IgD-negative memory B cell (primary cell): ENCODE results near the gene IGSF21. TPM values are rescaled to one million over a fixed set of nuclear protein-coding genes. Genes with fewer than 3 reads are reported as not detected.
A peak's percentile ranks its signal among the peaks of the same experiment; 100 is the strongest.

Source experiments
- H3K27ac Mint-ChIP-seq, 3 donors: one replicate each; pipeline ENCODE4 v1.8.0; 2020 to 2022; ENCODE audit warnings: mild to moderate bottlenecking in 3 of 3, mixed read lengths in 3 of 3, moderate library complexity in 1 of 3
- H3K27me3 Mint-ChIP-seq: one replicate; pipeline ENCODE4 v1.8.0; 2021; ENCODE audit warnings: mixed read lengths
- H3K36me3 Mint-ChIP-seq: one replicate; pipeline ENCODE4 v1.8.0; 2020; ENCODE audit warnings: mild to moderate bottlenecking, mixed read lengths
- H3K4me1 Mint-ChIP-seq, 3 donors: one replicate each; pipeline ENCODE4 v1.8.0; 2020 to 2022; ENCODE audit warnings: mixed read lengths in 3 of 3, mild to moderate bottlenecking in 1 of 3
- H3K4me3 Mint-ChIP-seq, 4 donors: one replicate each; pipeline ENCODE4 v1.8.0; 2020 to 2022; ENCODE audit warnings: mild to moderate bottlenecking in 4 of 4, mixed read lengths in 4 of 4, moderate library complexity in 3 of 4
- H3K9me3 Mint-ChIP-seq, 3 donors: one replicate each; pipeline ENCODE4 v1.8.0; 2020 to 2021; ENCODE audit warnings: mixed read lengths in 3 of 3, mild to moderate bottlenecking in 1 of 3
- polyA plus RNA-seq: library from polyadenylated mRNA; unstranded; fragments of 300-500 nt; fragmentation: Illumina TruSeq; gene quantifications from one replicate; pipeline ENCODE4 v1.2.3, GENCODE V29; 2021

The IGSF21 gene
- polyA plus RNA-seq, 1 donor from 2014 or later: not detected

DNA sequence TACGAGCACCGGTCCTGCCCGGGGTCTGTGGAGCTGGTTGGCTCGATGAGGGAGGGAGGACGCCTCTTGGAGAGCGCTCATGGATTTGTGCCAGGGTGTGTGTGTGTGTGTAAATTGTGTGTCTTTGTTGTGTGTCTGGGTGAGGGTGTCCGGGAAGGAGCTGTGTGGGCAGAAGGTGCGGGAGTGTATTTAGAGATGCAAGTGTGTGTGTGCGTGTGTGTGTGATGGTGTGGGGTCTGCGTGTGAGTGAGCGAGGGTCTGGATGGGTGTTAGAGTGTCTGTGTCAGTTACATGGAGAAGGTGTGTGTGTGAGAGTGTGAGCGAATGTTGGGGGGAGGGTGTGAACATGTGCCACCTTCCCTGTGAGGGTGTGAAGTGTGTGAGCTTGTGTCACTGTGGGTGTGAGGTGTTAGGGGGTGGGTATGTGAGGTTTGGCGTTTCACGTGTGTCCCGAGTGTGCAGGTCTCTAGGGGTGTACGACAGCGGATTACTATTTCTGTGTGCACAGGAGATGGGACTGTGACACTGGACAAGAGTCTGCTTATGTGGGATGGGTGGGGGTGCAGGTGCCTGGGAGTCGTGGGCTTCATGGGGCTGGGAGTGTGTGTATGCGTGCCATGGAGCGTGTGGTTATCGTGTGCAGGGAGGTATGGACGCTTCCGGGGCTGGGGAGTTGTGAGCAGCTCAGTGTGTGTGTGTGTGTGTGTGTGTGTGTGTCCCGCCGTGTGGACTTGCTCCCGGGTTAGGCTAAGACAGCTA is 880 bp downstream of the IGSF21 start:
- H3K27ac Mint-ChIP-seq: peak overlapping the region in 1 of 3 donors; percentile 76
- H3K4me3 Mint-ChIP-seq: no peak overlapping the region
- H3K4me1 Mint-ChIP-seq: peaks cover 6 to 9% (median 7%) of the 10 kb centered on the region in 3 donors
- H3K27me3 Mint-ChIP-seq: peaks cover 56% of the 10 kb centered on the region
- no peaks in the 10 kb centered on the region for H3K36me3 Mint-ChIP-seq
- H3K9me3 Mint-ChIP-seq: peaks cover 0 to 2% (median 0%) of the 10 kb centered on the region in 3 donors

DNA sequence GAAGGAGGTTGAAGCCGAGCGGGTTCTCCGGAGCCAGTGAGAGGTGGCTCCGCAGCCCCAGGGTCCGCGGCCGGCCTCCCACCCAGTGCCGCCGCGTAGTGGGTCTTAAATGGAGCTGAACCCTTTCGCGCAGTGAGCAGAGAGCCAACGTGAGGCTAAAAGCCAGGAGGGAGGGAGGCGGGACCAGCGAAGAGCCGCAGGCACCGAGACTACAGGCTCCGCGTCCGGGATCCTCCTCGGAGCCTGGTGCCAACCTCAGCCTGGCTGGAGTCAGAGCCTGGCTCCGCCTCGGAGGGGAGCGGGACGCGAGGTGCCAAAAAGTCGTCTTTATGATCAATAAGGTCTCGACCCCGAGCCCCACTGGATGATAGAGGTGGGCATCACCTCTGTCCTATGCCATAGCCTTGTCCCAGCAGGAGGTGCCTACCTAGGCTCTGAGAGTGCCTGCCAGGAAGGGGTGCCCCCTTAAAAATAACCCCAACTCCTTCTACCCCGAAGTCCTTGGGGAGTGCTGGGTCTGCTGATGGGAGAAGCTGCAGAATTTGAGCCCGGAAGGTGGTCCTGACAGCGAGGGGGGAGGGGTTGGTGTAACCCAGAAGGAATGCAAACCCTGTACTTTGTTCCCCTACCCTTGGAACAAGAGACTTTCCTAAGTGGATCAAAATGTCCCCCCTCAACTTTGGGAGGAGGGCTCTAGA is 1.6 kb downstream of the IGSF21 start:
- no peak overlapping the region for H3K27ac Mint-ChIP-seq
- H3K4me1 Mint-ChIP-seq: peaks cover 6 to 9% (median 7%) of the 10 kb centered on the region in 3 donors
- H3K27me3 Mint-ChIP-seq: peaks cover 63% of the 10 kb centered on the region
- no peaks in the 10 kb centered on the region for H3K36me3 Mint-ChIP-seq
- H3K9me3 Mint-ChIP-seq: peaks cover 0 to 2% (median 0%) of the 10 kb centered on the region in 3 donors
- peak overlapping the region in 1 of 4 donors; percentile 41 for H3K4me3 Mint-ChIP-seq

DNA sequence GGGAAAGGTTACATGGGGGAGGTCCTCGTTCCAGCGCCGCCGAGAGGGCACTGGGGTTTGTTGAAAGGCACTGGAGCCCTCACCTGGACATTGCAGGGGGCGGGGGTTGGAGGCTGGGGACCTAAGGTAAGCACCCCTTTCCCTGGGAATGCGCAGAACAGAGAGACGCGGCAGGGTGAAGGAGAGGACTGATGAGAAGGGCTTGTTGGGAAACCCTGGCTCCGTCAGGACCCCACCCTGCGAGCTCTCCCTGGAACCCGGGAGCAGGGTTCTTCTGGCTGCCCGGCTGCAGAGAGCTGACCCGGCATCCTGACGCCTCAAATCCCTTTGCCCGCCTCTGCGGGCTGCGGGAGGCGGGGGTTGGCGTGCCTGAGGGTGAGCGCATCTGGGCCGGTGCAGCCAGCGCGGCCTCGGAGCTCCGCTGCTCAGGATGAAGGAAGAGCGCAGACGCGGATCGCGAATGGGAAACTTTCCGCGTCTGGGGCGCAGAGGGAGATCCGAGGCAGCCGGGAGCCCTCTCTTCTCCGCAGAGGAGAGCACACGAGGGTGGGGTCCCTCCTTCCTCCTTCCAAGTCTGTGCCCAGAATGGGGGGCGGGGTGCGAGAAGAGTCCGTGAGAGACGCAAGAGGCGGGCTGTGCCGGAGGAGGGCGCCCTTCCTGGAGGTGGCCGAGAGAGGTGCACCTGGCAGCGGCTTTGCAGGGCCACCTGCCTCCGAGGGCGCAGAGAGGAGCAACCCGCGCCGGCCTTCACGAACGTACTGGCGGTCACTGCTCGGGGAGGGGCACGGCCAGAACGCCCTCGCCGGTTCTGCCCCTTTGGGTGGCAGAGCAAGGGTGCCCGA is 2.4 kb downstream of the IGSF21 start:
- Mint-ChIP-seq H3K27ac (no peak overlapping the region), H3K4me3 (peak overlapping the region in 1 of 4 donors; percentile 41), H3K36me3 (no peaks in the 10 kb centered on the region), H3K27me3 (peaks cover 71% of the 10 kb centered on the region), H3K9me3 (peaks cover 0 to 2% (median 0%) of the 10 kb centered on the region in 3 donors), H3K4me1 (peaks cover 6 to 9% (median 7%) of the 10 kb centered on the region in 3 donors)

DNA sequence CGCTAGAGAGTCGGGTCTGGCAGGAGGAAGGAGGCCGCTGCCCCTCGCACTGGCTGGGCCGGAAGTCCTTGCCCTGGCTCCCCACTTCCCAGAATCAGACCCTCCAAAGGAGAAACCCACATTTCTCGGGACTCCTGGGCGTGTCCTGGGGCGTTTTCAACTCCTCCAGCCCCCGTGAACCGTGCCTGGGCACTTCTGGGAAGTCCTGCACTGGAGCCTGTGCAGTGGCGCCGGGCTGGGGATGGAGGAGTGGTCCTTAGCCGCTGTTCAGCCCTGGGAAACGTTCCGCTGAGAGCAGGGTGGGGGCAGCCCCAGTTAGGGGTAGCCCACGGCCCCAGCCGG is 3.0 kb downstream of the IGSF21 start:
- Mint-ChIP-seq H3K27ac (no peak overlapping the region), H3K9me3 (peaks cover 0 to 3% (median 0%) of the 10 kb centered on the region in 3 donors), H3K27me3 (peaks cover 71% of the 10 kb centered on the region), H3K36me3 (no peaks in the 10 kb centered on the region), H3K4me3 (no peak overlapping the region), H3K4me1 (peaks cover 6 to 9% (median 7%) of the 10 kb centered on the region in 3 donors)

DNA sequence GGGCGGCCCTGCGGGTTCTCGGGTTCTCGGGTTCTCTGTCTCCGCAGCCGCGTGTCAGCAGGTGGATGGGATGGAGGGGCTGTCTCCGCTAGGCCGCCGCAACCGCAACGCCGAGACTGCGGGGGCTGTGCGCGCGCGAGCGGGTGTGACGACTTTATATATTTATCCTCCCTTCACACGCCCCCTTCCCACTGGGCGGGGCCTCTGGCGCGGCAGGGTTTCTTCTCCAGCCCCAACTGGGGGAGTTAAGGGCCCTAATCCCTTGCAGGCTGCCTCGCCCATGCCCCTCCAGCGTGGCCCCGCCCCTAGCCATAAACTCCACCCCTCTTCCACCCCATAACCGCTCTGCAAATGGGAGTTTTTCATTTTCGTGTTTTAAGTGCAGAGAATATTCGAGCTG is 3.4 kb downstream of the IGSF21 start:
- no peaks in the 10 kb centered on the region for H3K36me3 Mint-ChIP-seq

DNA sequence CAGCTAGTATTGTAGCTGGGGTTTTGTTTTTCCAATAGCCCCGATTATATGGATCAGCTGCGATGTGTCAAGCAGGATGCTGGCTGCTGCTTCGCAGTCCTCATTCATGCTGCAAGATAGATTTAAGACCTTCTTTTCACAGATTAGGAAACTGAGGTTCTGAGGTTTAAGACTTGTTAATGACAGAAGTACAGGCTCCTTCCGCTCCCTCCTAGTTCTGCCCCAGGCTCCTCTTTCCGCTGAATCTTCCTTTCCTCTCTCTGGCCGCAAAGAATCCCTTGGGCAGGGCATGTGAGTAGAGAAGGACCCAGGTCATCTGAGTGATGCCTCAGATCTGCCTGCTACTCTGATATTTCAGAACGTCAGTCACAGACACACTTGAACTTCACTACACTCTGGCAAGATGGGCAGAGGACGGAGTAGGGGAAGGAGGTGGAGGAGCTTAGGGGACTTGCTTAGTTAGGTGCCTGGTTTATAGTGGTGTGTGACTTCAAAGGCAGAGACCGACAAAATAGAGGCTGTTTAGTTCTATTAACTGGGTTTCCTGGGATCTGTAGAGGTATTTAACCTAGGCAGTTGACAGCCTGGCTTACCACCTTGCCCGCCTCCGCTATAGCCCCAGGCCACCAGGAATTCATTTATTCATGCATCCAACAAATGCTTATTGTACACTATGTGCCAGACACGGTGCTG is 4.2 kb downstream of the IGSF21 start:
- Mint-ChIP-seq H3K4me3 (peak overlapping the region in 2 of 4 donors; percentile 14 to 72), H3K27me3 (peaks cover 66% of the 10 kb centered on the region), H3K4me1 (peaks cover 6 to 9% (median 7%) of the 10 kb centered on the region in 3 donors), H3K36me3 (no peaks in the 10 kb centered on the region), H3K27ac (no peak overlapping the region), H3K9me3 (peaks cover 0 to 3% (median 0%) of the 10 kb centered on the region in 3 donors)

More for the DNA sequence above, 3.4 kb downstream of the IGSF21 start:
- Mint-ChIP-seq H3K4me1 (peaks cover 6 to 9% (median 7%) of the 10 kb centered on the region in 3 donors), H3K27me3 (peaks cover 68% of the 10 kb centered on the region), H3K4me3 (peak overlapping the region in 1 of 4 donors; percentile 72), H3K27ac (no peak overlapping the region), H3K9me3 (peaks cover 0 to 3% (median 0%) of the 10 kb centered on the region in 3 donors)

DNA sequence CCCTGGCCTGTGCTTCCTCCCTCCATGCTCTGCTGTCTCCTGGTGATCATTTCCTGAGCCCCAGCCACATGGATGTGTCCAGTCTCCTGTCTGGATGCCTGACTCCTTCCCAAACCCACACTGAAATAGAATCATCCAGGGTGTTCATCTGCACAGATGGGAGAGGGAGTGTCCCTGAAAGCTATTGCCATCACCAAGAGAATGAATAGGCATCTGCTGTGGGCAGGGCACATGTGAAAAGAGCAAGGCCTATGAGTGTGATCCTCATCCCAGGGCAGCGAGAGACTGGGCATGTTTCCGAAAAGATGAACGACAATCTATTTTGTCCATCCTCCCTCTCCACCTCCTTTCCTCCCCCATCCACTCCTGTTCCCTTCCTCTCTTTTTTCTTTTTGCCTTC is 5.0 kb downstream of the IGSF21 start:
- peaks cover 0 to 3% (median 0%) of the 10 kb centered on the region in 3 donors for H3K9me3 Mint-ChIP-seq
- no peak overlapping the region for H3K27ac Mint-ChIP-seq
- peaks cover 6 to 9% (median 7%) of the 10 kb centered on the region in 3 donors for H3K4me1 Mint-ChIP-seq
- no peaks in the 10 kb centered on the region for H3K36me3 Mint-ChIP-seq
- no peak overlapping the region for H3K4me3 Mint-ChIP-seq
- peaks cover 69% of the 10 kb centered on the region for H3K27me3 Mint-ChIP-seq

DNA sequence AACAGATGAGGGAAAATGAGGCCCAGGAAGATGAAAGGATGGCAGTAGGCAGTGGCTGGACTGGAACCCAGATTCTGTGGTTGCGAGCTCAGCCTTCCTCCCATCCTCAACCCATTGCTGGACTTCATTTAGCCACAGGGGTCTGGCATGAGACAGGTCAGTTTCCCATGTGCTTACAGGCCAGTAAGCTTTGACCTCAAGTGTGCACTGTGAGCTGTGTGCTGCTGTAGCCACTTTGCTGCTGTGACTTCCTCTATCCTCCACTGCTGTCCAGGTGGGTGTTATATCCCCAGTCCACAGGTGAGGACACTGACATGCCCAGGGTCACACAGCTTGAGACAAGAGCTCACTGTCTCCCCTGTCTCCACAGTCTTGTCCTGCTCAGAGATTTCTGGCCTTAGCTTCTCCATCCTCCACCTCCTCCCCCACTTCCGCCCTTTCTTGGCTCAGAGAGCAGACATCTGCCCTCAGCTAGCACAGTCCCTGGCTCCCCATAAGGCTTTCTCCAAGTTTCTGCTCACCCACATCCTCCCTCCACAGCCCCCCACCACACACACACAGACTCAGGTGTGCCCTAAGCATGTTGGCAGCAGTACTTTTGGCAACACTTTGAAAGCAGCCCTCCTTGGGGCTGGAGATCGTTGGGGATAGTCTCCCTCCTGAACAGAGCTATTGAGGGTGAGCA is 7.3 kb downstream of the IGSF21 start:
- peaks cover 0 to 3% (median 0%) of the 10 kb centered on the region in 3 donors for H3K9me3 Mint-ChIP-seq
- peaks cover 62% of the 10 kb centered on the region for H3K27me3 Mint-ChIP-seq
- H3K4me3 Mint-ChIP-seq: peak overlapping the region in 1 of 4 donors; percentile 43
- no peak overlapping the region for H3K27ac Mint-ChIP-seq
- H3K36me3 Mint-ChIP-seq: no peaks in the 10 kb centered on the region
- peaks cover 6 to 7% (median 6%) of the 10 kb centered on the region in 3 donors for H3K4me1 Mint-ChIP-seq

DNA sequence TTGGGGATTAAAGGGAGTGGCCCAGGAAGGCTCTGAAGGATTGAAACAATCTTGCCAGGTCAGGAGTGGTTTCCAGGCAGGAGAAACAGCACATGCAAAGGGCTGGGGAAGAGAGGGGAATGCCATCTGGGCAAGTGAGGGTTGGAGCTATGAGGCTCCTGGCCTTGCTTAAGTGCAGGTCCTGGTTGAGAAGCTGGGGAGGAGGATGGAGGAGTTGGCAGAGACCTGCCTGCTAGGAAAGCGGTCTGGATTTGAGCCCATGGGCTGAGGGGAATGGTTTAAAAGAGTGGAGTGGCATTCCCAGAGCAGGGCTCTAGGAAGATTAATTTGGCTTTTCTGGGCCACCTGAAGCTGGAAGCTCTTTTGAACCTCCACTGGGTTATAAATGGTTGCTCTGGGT is 9.2 kb downstream of the IGSF21 start:
- Mint-ChIP-seq H3K27ac (no peak overlapping the region), H3K36me3 (no peaks in the 10 kb centered on the region), H3K4me1 (peaks cover 0 to 3% (median 1%) of the 10 kb centered on the region in 3 donors), H3K4me3 (no peak overlapping the region), H3K9me3 (peaks cover 0 to 3% (median 0%) of the 10 kb centered on the region in 3 donors), H3K27me3 (peaks cover 48% of the 10 kb centered on the region)

DNA sequence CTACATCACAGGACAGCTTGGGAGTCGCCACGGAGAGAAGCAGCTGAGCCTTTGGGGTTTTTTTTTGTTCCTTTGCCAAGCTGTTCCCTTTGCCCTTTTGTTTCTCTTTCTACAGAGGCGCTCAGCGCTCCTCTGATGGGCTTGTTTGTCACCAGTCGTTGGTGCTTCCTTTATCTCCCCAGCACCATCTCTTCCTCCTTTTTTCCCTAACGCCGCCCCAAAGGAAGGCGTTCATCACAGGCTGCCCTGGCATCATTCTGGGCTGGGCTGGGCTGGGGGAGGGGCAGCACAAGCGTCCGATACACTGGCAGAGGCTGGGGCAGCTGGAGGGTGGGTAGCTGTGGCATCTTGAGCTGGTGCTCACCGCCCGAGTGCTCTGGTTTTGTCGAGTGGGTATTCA is 10.5 kb downstream of the IGSF21 start:
- H3K27me3 Mint-ChIP-seq: peaks cover 36% of the 10 kb centered on the region
- no peaks in the 10 kb centered on the region for H3K4me1 Mint-ChIP-seq
- H3K36me3 Mint-ChIP-seq: no peaks in the 10 kb centered on the region
- H3K4me3 Mint-ChIP-seq: no peak overlapping the region
- peaks cover 0 to 3% (median 0%) of the 10 kb centered on the region in 3 donors for H3K9me3 Mint-ChIP-seq
- H3K27ac Mint-ChIP-seq: no peak overlapping the region

DNA sequence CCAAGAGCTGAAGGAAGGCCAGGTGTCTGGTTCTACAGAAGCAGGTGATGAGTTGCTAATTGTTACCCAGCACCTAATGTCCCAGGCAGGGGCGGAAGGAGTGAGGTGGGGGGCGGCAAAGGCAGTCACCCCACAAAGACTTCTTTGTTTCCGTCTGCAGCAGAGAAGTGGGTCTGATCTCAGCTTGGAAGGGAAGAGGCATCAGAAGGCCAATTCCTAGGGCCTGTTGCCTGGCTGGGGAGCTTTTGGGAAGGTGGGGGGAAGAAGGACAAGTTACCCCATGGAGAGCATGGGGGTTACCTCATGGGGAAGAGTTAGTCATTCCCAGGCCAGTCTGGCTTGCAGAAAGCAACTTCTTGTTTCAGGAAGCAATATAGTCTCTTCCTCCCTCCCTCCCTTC is 10.9 kb downstream of the IGSF21 start:
- Mint-ChIP-seq H3K27ac (no peak overlapping the region), H3K27me3 (peaks cover 35% of the 10 kb centered on the region), H3K36me3 (no peaks in the 10 kb centered on the region), H3K4me1 (no peaks in the 10 kb centered on the region), H3K4me3 (no peak overlapping the region), H3K9me3 (peaks cover 0 to 3% (median 0%) of the 10 kb centered on the region in 3 donors)

DNA sequence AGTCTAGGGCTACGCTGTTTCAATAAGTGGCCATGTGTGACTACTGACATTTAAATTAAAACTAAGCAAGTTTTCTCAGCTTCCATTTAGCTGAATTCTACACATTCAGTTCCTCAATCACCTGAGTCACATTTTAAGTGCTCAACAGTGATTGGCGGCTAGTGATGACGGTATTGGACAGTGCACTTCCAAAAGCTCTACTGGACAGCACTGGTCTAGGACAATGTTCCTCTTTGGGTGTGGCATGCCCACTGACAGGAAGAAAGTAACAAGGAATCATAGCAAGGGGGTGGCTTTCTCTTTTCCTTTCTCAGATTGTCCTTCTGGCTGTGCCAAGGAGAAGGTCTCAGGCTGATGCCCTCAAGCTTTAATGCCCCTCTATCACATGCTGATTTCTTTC is 11.7 kb downstream of the IGSF21 start:
- no peak overlapping the region for H3K4me3 Mint-ChIP-seq

DNA sequence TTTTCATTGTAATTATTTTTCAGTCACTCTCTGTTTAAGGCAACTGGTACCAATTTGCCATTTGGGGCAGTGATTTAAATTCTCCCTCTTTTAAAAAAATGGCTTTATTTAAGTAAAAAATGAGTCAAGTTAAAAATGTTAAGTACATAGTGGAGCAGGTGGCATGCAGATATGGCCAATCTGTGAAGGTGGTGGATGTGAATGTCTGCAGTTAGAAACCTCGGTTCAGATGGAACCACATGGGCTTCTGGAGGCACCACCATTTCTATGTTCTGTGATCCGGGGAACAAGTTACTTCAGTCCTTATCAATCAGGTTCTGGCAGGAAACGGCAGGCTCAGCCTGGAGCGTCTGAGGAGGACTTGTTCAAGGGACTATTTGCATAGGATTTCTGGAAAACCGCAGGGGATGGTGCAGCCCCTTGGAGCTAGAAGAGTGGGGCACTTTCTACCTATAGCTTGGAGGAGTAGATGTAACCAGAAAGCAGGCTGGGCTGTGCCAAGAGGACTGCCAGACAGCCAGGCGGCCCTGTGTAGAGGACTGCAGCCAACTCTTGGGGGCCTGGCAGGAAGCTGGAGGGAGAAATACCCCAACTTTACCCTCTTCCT is 12.3 kb downstream of the IGSF21 start:
- no peaks in the 10 kb centered on the region for H3K36me3 Mint-ChIP-seq
- no peak overlapping the region for H3K27ac Mint-ChIP-seq
- H3K4me1 Mint-ChIP-seq: no peaks in the 10 kb centered on the region
- no peak overlapping the region for H3K4me3 Mint-ChIP-seq
- H3K9me3 Mint-ChIP-seq: peaks cover 0 to 3% (median 0%) of the 10 kb centered on the region in 3 donors
- H3K27me3 Mint-ChIP-seq: peaks cover 21% of the 10 kb centered on the region

More for the DNA sequence above, 11.7 kb downstream of the IGSF21 start:
- H3K9me3 Mint-ChIP-seq: peaks cover 0 to 3% (median 0%) of the 10 kb centered on the region in 3 donors
- no peaks in the 10 kb centered on the region for H3K36me3 Mint-ChIP-seq
- no peak overlapping the region for H3K27ac Mint-ChIP-seq
- H3K4me1 Mint-ChIP-seq: no peaks in the 10 kb centered on the region
- peaks cover 27% of the 10 kb centered on the region for H3K27me3 Mint-ChIP-seq
